Measurements from ENCODE around the gene UGGT1. TPM values are rescaled to one million over a fixed set of nuclear protein-coding genes. Genes with fewer than 3 reads are reported as not detected.

Gene UGGT1
- total RNA-seq, 4 donors from 2014 or later, result 38.8 to 57.2 (median 52.2) TPM

GRCh38 chr2:128196026-128196425 lies 105.0 kb downstream of the UGGT1 start:
- Histone ChIP-seq H3K27me3 (no peaks in the 10 kb centered on the region), H3K4me1 (peaks cover 13 to 34% (median 23%) of the 10 kb centered on the region in 4 donors), H3K36me3 (peaks cover 0 to 1% (median under 1%) of the 10 kb centered on the region in 4 donors), H3K9me3 (no peaks in the 10 kb centered on the region), H3K27ac (peak overlapping the region; percentile 76 to 83 (median 79)), H3K4me3 (peak overlapping the region in 1 of 4 donors; percentile 30)
- WGBS, 2 donors (ENCODE audit: low coverage in 1 of 2), result 43 to 51% methylated on average over 3 to 5 of the region's 5 CpGs
- DNase-seq, result no peak
- intact Hi-C loops (cut with DNase I; ENCODE audit: low total_unique reads) (no loop called here), in situ Hi-C loops (cut with MboI; ENCODE audit: low pct_ligation_motif_present in 1 of 4, low pct_unique_long_range_greater_than_20kb in 1 of 4, low sequenced_read_pairs in 3 of 4) (no loop called here)
- TF ChIP-seq EP300 (IDR thresholded peaks at IDR 0.05; ENCODE audit: low read depth) (no peak), POLR2AphosphoS5 (IDR thresholded peaks at IDR 0.05) (no peak), POLR2A (IDR thresholded peaks at IDR 0.05) (no peak), CTCF (IDR thresholded peaks at IDR 0.05) (no peak)

- Histone ChIP-seq H3K9me3 (no peaks in the 10 kb centered on the region), H3K4me1 (peaks cover 13 to 34% (median 23%) of the 10 kb centered on the region in 4 donors), H3K27ac (peak overlapping the region; percentile 76 to 83 (median 79)), H3K4me3 (peak overlapping the region in 1 of 4 donors; percentile 11), H3K27me3 (no peaks in the 10 kb centered on the region), H3K36me3 (no peaks in the 10 kb centered on the region)
- intact Hi-C loops (cut with DNase I; ENCODE audit: low total_unique reads), result no loop called here
- in situ Hi-C loops (cut with MboI; ENCODE audit: low pct_ligation_motif_present in 1 of 4, low pct_unique_long_range_greater_than_20kb in 1 of 4, low sequenced_read_pairs in 3 of 4), result no loop called here
- no peak for TF ChIP-seq POLR2A (IDR thresholded peaks at IDR 0.05)
- TF ChIP-seq EP300 (IDR thresholded peaks at IDR 0.05; ENCODE audit: low read depth), result no peak
- TF ChIP-seq CTCF (IDR thresholded peaks at IDR 0.05), result no peak
- TF ChIP-seq POLR2AphosphoS5 (IDR thresholded peaks at IDR 0.05), result peak in 2 of 3 donors; percentile 28 to 53
- WGBS, 2 donors (ENCODE audit: low coverage in 1 of 2), result 31 to 32% methylated on average over 6 of the region's 6 CpGs
- DNase-seq, result peak; percentile 42
These were observed 105.5 kb downstream of the UGGT1 start for GRCh38 chr2:128196471-128196931.

DNA sequence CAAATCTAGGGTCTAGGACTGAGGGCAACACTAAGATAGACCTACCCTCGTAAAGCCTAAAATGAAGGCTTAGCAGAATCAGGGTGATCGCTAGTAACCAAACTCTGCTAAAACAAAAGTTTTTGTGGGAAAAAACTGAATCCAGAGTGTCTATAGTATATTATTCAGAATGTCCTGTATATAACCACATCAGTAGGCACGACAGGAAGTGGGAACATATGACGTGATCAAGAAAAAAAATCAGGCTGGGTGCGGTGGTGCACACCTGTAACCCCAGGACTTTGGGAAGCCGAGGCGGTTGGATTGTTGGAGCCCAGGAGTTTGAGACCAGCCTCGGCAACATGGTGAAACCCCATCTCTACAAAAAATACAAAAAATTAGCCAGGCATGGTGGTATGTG lies 106.1 kb downstream of the UGGT1 start:
- Histone ChIP-seq H3K27ac (peak overlapping the region; percentile 76 to 83 (median 79)), H3K4me1 (peaks cover 13 to 34% (median 23%) of the 10 kb centered on the region in 4 donors), H3K4me3 (no peak overlapping the region), H3K27me3 (no peaks in the 10 kb centered on the region), H3K9me3 (no peaks in the 10 kb centered on the region), H3K36me3 (no peaks in the 10 kb centered on the region)
- in situ Hi-C loops (cut with MboI; ENCODE audit: low pct_ligation_motif_present in 1 of 4, low pct_unique_long_range_greater_than_20kb in 1 of 4, low sequenced_read_pairs in 3 of 4), result no loop called here
- DNase-seq, result no peak
- 76 to 80% methylated on average over 8 of the region's 8 CpGs for WGBS, 2 donors (ENCODE audit: low coverage in 1 of 2)
- intact Hi-C loops (cut with DNase I; ENCODE audit: low total_unique reads), result no loop called here
- TF ChIP-seq POLR2AphosphoS5 (IDR thresholded peaks at IDR 0.05) (no peak), EP300 (IDR thresholded peaks at IDR 0.05; ENCODE audit: low read depth) (no peak), POLR2A (IDR thresholded peaks at IDR 0.05) (no peak), CTCF (IDR thresholded peaks at IDR 0.05) (no peak)

GRCh38 chr2:128198656-128199055 lies 107.7 kb downstream of the UGGT1 start:
- Histone ChIP-seq H3K4me3 (no peak overlapping the region), H3K27ac (no peak overlapping the region), H3K4me1 (peaks cover 13 to 34% (median 23%) of the 10 kb centered on the region in 4 donors), H3K36me3 (no peaks in the 10 kb centered on the region), H3K9me3 (no peaks in the 10 kb centered on the region), H3K27me3 (no peaks in the 10 kb centered on the region)
- no peak for DNase-seq
- intact Hi-C loops (cut with DNase I; ENCODE audit: low total_unique reads) (no loop called here), in situ Hi-C loops (cut with MboI; ENCODE audit: low pct_ligation_motif_present in 1 of 4, low pct_unique_long_range_greater_than_20kb in 1 of 4, low sequenced_read_pairs in 3 of 4) (no loop called here)
- no peak for TF ChIP-seq CTCF (IDR thresholded peaks at IDR 0.05)
- no peak for TF ChIP-seq EP300 (IDR thresholded peaks at IDR 0.05; ENCODE audit: low read depth)
- TF ChIP-seq POLR2A (IDR thresholded peaks at IDR 0.05), result no peak
- TF ChIP-seq POLR2AphosphoS5 (IDR thresholded peaks at IDR 0.05), result no peak
- 73 to 82% methylated on average over 3 of the region's 3 CpGs for WGBS, 2 donors (ENCODE audit: low coverage in 1 of 2)
